HG02840 (cell line): Measurements from ENCODE around the gene CHRDL2.

Source experiments
- ATAC-seq: cut with Tn5 transposase; IDR thresholded peaks from one replicate; pipeline ENCODE4 v1.9.1; 2021; ENCODE audit warnings: mild to moderate bottlenecking, moderate library complexity, moderate number of reproducible peaks; ENCODE audit not compliant: unreplicated experiment, low FRiP score

Gene CHRDL2

DNA sequence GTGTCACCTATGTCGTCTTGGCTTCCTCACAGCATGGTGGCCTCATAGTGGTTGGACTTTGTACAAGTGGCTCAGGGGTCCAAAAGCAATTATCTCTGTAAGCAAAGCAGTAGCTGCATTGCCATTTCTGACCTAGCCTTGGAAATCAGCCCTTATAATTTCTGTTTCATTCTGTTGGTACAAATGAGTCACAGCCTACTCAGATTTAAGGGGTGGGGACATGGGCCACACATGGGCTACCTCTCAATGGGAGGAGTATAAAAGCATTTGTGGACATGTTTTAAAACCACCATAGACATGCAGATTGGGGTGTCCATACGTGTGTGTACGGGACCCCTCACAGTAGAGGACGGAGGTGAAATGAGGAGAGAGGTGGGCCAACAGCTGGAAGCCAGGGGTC lies 41.6 kb downstream of the CHRDL2 start:
- no peak for ATAC-seq

DNA sequence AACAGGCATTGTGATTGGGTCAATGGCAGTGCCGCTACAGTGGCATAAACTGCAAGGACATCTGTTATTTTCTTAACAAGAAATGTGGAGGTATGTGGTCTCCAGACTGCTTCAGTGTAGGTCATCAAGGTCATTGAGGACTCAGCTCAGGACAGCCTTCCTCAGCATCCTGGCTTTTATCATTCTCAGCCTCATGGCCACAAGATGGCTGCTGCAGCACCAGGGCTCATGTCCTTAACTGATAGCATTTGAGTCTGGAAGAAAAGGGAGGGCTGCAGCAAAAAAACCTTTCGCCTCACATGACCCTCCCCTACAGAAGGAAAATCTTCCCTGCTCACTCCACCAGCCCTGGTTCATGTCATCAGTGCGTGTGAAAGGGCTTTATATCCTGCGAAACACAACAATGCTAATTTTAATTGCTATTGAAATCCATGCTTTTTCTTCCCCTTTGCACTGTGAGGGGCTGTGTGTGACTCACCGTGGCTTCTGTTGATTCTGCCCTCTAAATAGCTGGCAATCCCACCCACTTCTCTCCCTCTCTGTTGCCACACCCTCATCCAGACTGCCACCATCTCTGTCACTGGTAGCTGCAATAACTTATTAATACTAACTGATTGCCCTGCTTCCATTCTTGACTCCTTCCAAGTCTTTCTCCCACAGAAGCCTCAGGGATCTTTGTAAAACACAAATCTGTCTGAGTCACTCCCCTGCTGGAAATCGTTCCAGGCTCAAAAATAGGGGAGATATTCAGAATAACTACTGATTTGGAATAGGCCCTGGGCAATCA lies 43.8 kb downstream of the CHRDL2 start:
- ATAC-seq, result no peak

DNA sequence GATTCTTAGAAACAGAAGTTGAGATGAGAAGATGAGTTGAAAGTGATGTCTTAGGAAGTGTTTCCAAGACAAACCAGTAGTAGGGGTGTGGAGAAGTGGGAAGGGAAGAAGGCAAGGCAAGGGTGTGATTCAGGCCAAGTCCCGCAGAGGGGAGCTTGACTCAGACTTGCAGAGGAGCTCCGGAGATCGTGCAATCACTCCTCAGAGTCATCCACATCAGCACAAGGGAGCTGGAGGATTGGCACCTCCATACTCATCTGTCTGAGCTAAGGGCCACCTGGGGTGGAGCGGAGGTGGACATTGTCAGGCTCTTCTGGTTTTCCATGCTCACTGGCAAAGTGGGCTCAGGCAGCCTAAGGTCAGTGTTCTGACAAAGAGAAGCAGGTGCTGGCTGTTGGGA lies 44.4 kb downstream of the CHRDL2 start:
- ATAC-seq, result no peak

DNA sequence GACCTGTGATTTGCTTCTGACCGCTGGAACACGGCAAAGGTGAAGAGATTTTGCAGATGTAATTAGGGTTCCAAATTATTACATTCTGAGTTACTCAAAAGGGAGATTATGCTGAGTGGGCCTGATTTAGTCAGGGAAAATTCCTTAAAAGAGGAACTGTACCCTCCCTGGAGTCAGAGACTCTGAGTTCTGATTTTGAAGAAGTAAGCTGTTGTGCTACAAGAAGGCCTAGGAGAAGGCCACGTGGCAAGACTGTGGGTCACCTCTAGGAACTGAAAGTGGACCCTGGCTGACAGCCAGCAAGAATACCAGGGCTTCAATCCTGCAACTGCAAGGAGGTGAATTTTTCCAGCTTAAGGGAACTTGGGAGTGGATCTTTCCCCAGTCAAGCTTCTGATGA lies 45.3 kb downstream of the CHRDL2 start:
- ATAC-seq, result no peak

DNA sequence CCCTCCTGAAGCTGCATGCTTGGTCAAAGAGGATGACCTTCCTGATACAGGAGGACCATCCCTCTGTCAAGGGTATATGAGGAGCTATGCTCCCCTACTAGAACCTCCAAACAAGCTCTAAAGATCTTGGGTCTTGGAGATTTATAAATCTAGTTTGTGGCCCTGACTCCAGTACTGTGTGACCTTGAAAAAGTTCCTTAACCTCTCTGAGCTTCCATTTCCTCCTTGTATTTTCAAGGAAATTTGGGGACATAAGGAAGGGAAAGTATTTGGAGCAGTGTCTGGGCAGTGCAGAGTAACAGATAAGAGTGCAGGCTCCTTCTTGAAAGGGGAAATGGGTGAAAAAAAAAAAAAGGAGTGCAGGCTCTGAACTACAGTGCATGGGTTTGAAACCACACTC lies 45.9 kb downstream of the CHRDL2 start:
- no peak for ATAC-seq

DNA sequence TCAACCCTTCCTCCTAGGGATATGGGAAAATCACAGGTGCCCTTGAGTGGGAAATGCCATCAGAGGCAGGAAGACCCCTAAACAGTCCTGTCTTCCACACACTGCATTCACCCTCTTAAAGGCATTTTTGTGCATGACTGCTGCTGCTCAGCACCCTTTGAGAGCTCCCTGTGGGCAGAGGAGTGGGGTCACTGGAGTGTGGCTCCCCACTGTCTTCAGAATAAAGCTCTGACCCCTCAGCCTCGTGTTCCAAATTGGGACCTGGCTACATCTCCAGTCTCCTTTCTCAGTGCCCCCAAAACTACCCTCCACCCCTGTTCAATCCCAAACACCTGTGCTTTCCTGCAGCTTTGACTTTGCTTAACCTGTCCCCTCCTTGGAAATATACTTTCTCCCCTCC lies 46.6 kb downstream of the CHRDL2 start:
- ATAC-seq, result no peak

DNA sequence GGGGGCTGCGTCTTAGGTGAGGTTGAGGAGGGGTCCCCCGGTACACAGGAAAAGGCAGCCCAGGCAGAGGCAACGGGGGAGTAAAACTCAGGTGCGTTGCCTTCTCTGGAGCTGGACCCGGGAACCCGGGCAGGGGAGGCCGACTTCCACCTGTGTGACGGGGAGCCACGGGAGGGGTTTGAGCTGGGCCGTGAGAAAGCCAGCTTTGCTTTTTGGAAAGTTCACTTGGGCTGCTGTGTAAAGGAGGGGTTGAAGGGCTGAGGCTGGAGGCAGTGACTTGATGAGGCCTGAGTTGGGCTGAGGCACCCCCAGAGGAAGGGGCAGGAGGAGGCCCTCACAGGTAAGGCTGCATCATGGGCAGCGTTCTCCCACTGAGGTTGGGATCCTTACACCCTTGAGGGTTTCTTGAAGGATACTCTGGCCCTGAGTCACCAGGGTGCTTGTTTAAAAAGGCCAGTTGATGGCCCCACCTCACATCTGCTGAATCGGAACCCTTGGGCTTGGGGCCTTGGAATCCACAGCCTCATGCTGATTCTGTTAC lies 47.2 kb downstream of the CHRDL2 start:
- ATAC-seq, result no peak

DNA sequence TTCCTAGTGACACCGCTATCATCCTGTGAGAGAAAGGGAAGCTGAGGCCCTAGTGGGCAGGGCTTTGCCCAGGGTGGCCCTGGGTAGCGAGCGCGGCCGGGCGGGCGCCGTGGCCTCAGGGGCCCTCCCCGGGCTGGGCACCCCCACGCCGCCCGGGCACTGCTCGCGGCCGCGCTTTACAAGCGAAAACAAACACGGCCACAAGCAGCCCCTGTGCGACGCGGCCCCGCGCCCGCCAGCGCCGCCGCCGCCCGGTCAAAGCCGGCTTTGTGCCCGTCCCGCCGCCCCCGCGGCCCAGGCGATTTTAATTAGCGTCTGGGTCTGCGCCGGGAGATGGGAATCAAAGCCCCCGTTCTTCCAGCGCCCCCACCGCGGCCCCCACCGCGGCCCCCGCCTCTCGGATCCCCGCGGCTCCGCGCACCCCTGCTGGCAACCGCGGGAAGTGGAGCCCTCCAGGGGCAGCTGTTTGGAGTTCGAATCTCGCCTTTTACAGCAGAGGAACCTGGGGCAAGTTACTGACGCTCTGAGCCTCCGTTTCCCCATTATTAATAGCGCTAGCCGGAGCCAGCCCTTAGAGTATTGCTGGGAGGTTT lies 47.9 kb downstream of the CHRDL2 start:
- no peak for ATAC-seq

DNA sequence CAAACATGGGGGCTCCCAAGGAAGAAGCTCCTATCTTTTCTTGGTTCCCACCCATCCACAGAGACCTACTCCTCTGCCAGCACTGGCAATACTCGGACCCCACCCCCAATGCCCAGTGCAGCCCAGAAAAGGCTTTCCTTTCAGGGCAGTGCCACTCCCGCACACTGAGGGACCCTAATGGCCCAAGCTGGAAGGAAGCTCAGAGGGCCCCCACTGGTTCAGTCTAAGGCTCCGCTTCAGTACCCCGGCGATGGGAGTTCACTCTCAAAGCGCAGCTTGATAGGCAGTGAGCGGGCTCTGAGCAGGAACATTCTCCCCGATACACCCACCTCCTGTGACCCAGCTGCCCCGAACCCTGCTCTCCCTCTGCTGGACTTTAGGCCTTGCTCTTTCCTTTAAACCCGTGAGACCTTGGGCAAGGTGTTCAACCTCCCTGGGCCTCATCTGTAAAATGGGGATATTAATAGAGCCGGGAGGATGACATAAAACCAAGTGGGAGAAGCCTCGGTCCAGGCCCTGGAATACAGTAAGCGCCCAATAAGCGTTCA lies 48.4 kb downstream of the CHRDL2 start:
- no peak for ATAC-seq

DNA sequence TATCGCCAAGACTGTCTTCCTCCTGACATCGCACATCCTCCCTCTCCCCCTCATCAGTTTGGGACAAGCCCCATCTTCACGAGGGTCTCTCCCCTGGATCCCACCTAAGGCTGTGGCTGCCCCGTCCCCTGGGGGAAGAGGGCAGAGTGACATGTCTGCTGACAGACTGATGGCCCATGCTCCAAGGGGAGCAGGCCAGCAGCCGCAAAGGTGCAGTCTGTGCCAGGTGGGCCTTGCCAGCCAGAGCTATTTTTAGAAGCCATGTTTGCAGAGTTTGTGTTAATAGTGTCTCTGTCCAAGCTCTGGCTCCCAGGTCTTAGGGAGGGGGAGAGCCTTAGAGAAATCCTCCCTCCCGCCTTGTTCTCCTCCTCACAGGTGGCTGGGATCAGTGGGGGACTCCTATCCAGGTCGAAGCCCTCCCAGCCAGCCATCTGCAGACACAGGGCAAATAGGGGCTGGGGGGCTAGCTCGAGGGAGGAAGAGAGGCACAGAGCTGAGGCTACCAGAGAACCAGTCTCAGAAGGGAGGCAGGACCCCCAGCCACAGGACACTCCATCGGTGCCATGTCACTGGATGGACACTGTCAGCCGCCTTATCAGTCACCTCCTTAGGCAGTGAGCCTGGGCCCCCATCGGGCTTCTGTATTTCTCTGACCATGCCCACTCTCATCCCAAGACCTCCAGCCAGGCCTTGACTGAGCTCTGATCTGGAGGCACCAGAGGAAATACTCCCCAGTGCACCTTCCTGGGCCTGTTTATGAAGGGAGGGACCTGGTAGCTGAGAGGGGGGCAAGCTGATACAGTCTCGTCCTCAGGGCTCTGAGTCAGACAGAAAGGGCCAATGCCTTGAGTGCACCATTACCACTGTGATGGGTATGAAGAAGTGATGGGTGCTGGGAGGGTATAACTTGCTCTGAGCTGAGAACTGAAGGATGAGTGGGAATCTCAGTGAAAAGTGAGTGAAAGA lies 49.3 kb downstream of the CHRDL2 start:
- no peak for ATAC-seq

DNA sequence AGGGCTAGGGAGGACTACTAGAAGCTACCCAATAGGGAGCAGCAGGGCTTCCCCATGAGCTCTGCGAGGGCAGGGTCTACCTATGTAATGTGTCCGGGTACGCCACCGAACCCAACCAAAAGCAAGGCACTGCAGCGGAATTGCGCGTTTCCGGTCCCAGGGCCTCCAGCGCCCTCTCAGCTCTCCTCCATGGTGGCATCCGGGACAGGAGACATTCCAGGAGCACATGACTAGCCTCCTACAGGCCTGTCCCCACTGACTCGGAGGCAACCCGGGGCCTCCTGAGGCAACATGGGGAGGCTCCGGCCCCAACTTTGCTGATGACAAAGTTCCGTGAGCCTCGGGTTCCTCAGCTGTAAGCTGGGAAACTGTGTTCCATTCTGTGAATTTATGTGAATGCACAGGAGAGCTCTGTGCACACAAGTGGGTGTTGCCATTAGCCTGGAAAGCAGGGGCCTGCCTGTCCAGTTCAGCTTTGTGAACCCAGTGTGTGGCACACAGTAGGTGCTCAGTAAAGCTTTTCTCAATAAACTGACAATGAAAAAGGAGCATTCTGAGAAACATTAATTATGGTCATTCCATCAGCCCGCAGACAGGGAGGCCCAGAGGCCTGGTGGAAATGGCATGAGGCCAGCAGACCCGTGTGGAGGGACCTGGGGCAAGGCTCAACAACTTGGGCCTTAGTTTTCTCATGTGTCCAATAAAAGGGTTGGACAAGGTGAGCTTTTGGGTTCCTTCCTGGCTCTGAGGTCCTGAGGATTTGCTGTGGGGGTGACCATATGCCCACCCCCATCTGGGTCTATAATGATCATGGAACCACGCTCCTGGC lies 50.3 kb downstream of the CHRDL2 start:
- no peak for ATAC-seq

DNA sequence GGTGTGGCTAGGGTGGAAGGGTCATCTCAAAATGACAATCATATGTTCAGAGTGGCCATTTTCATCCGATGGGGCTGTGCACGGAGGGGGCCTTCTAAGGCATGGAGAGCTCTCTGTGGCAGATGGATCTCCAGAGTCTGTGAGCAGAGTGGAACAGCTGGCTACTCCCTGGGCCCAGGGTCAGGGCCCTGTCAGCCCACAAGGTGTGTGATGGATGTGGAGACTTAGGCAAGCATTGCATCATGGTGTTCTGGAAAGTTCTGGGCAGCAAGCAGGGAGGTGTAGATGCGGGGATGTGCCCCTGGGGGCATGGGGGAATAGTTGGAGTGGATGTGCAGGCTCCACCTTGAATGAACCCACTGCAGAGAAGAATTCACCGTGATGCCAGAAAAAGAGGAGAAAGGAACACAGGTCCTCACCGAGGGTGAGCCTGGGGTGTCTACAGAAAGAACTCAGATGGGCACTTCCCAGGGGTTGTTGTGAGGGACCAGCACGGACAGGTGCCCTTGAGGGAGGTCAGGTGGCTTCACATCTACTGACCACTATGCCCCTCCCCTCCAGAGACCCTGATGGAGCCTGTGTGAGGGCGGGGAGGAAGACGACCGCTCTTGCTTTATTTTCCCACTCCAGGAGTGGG lies 51.1 kb downstream of the CHRDL2 start:
- no peak for ATAC-seq

DNA sequence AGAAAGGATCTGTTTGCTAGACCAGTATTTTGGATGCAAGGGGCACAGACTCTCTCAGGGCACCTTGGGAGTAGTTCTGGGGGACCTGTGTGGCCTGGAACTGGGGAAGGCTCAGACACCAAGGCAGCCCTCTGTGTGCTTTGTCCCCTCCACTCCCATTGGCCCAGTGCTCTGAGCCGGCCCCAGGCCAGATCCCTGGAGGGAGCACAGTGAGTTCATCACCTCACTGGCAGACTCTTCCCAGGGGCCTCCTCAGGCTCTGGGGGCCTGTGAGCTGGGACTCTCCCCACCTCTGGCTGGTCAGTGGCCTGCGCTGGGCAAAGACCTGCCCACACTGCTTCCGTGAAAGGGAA lies 51.7 kb downstream of the CHRDL2 start:
- ATAC-seq, result no peak

DNA sequence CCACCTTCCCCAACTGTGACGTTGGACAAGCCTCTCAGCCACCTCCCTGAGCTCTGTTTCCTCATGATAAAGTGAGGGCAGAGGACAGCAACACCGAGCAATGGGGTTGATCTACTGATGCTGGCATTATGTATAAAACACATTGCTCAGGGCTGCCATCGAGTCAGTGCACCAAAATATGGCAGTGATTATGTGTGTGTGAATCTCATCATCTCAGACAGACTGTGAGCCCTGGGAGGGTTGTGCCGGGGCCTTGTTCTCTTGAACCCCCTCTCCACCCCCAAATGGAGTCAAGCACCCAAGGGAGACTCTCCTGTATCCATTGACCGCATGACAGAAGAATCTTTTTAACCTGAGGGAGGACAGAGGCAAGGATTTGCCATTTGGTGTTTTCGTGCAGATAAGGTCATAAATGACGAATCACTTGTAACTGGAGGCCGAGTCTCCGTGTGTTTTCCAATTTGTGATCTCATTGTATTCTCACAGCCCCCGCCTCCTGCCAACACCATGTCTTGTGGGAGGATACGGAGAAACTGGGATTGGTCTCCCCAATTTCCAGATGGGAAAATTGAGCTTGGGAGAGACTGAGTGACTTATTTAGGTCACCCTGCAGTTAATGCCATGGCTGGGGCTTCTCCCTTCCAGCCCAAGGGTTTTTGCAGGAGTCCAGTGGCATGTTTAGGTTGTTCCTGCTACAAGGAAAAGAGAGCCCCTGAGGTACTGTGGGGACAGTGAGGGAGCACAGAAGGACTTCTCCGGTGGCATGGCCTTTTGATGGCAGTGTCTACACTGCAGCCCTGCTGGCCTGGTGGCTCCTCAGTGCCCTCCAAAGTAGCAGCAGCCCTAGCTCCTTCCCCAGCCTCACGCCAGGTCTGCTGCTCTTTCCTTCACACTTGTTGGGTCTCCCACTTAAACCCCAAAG lies 52.4 kb downstream of the CHRDL2 start:
- ATAC-seq, result no peak

DNA sequence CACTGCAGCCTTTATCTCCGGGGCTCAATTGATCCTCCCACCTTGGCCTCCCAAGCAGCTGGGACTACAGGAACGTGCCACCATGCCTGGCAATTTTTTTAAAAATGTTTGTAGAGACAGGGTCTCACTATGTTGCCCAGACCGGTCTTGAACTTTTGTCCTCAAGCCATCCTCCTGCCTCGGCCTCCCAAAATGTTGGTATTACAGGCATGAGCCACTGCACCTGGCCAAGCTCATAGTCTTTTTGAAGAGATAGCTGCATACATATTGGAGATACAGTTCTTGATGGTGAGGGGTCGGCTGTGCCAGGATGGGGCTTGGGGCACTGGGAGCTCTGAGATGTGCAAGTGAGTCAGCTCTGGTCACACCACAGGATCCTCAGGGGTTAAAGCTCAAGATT lies 53.2 kb downstream of the CHRDL2 start:
- no peak for ATAC-seq

DNA sequence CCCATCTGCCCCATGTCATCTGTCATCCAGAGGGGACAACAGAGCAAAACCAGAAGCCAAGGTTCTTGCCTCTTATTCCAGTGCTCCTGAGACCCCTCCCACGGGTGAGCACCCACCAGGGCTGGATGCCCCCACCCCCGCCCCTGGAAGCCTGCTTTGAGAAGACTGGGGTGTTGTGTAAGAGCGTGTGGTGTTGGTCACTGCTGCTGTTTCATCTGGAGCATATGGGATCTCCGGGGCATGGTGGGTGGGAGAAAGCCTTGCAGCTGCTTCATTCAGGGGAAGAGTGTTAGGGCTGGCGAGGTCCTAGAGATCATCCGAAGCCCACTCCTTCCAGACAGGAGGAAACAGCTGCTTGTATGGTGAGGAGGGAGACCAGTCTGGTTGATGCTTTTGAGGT lies 54.1 kb downstream of the CHRDL2 start:
- ATAC-seq, result no peak

DNA sequence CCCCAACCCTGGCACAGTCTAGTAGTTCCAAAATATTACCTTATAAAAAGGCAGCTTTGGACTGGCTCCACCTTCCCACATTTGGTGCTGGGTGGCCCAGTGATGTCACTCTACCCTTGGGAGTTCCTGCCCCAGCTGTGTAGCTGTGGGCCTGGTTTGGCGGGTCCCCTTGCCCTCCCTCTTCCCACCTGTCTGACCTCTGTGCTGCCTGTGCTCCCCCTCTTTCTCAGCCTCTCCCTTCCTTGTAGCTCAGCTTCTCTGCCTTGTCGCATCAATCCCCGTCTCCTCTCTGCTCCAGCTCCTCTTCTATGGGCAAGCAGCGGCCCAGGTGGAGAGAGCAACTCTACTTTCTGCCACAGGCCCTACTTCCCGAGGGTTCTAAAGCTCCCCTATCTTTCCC lies 54.6 kb downstream of the CHRDL2 start:
- ATAC-seq, result no peak

DNA sequence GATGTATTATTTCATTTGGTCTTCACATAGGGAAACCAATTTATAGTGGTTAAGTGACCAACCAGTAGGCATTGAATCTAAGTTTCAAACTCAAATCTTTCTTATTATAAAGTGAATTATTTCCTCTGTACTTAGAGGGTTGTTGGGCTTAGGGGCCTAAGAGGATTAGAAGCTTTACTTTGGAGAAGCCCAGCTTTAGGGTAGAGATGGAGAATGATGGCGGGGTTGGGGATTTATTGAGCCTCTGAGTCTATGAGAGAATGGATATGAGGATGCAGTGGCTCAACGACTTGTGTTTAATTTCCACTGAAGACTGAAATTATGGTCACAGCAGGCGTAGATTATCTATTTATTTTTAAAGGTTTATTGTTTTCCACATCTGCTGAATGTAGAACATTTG lies 55.5 kb downstream of the CHRDL2 start:
- no peak for ATAC-seq
